ENCODE data around the gene TRAF1.
A peak's percentile ranks its signal among the peaks of the same experiment; 100 is the strongest.

The TRAF1 gene

DNA sequence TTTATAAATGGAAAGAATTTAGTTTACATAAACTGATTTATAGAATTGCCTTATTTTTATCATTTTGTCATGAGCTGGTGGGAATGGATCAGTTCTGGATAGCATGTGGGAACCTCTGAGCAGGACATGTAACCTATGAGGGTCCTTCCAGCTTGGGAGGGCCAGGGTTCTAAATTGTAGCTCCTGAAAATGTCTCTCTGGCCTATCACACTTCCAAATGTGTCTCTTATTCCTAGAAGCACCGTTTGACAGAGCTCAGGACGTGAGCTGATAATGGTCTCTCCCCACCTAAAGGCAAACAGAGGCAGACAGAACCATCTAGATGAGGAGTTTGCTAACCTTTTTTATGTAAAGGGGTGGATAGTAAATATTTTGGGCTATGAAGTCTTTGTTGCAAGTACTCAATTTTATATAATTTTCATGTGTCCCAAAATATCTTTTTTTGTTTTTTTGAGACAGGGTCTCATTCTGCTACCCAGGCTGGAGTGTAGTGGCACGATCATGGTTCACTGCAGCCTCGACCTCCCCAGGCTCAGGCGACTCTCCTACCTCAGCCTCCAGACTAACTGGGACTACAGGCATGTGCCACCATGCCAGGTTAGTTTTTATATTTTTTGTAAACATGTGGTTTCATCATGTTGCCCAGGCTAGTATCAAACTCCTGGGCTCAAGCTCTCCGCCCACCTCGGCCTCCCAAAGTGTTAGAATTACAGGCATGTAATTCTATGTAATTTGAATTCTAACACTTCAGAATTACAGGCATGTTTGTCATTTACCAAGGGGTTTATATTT is 4.0 kb downstream of the TRAF1 start:
- no peak for DNase-seq

DNA sequence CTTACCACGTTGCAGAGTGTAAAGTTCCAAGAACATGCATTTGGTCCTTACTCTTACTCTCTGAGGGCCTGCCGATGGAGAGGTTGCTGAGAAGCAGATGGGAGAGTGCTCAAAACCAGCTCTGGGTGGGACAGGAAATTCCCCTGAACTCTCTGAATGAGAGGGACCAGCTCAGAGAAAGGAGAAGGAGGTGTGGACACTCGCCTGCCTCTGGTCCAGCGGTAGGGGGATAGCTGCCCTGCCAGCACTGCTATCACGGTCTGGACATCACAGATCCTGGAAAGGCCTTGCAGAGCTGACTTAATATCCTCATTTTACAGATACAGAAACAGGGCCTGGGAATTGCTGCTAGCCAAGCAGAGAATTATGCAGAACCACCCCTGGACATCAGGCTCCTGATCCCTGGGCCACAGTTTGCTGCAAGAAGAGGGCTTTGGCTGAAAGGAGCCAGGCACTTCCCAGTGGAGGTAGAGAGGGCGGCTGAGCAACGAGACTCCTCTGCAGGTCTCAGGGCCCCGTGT is 4.9 kb downstream of the TRAF1 start:
- no peak for DNase-seq

DNA sequence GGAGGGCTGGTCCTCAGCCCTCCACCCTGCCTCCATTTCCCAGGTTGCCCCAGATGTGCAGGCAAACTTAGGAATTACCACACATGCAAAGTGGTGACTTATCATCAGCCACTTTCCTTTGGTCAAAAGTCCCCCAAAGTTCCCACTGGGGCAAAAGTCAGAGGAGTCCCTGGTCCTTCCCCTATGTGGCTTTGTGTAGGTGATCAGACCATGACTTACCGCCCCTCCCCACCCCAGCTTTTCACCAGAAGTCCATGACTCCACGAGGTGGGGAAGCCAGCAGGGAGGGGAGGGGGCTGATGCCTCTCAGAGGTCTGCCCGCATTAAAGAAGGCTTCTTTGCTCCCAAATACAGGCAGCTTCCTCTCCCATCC is 5.8 kb downstream of the TRAF1 start:
- DNase-seq: no peak

DNA sequence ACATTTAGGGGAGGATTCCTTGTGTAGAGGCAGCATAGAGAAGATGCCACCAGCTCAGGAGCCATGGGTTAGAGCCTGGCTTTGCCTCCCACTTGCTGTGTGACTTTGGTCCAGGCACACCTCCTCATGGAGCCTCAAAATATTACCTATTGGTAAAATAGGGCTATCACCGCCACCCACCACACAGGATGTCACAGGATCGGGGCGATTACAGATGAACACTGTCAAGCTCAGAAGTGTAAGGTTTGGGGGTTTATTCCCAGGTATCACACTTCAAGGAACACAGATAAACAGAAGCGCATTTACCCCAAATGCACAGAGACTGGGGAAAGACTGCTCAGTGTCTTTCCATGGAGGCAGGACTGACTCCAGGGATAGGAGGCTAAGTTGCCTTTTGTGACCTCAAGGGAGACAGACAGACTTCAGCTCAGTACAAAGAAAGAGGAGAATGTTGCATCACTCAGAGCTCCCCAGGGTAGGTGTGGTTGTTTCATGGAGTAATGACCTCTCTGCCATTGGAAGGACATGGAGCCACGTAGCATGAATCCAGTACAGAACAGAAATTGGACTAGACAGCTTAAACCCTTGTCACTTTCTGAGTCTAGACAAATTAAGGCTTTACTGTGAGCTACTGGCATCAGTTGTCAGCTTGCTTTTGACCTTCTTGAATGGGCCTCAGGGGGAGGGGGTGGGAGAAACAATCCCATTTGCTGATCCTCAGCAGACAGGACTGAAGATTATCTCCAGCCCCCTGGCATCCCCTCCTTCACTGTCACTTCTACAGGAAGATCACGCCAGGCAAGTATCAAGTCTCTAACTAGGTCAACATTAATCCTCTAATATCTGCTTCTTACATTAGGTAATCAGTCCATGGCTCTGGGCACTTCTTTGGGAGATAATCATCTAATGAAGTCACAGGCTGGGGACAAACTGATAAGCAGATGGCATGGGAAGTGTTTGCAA is 6.5 kb downstream of the TRAF1 start:
- no peak for DNase-seq

DNA sequence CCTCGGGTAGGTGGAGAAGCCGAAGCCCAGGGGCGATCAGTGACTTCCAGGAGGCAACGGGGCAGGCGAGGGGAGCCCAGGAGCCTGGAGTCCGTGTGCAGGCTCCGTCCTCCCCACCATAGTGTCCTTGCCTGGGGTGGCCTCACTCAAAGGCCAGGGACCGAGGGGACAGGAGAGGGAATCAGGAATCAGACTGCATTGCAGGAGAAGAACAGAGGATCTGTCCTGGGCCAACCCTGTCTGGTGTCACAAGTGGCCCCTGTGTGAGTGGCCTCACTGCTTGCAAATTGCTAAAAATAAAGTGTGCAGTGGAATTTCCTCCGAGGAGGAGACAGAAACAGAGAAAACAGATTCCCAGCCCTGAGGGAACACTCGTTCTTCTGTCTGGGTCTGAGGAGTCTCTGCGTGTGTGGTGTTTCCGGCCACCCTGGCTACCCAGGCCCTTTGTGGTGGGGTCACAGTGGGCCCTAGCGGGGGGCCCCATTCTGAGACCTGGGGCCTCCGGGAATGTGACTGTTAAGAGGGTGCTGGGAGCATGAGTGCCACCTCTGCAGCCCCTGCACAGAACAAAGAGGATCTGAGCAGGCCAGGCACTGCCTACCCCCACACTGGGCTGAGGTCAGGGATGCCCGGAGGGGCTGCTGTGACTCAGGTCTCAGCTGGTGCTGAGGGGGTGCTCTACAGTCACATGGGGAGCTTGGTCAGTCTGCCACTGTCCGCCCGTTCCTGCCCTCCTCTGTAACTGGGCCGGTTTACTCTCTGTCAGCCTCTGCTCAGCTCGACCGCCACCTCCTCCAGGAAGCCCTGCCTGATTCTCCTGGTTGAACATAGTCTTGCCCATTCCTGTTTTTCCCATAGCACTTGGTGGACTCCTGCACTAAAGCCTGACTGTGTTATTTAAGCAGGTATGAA is 7.4 kb downstream of the TRAF1 start:
- DNase-seq: no peak

DNA sequence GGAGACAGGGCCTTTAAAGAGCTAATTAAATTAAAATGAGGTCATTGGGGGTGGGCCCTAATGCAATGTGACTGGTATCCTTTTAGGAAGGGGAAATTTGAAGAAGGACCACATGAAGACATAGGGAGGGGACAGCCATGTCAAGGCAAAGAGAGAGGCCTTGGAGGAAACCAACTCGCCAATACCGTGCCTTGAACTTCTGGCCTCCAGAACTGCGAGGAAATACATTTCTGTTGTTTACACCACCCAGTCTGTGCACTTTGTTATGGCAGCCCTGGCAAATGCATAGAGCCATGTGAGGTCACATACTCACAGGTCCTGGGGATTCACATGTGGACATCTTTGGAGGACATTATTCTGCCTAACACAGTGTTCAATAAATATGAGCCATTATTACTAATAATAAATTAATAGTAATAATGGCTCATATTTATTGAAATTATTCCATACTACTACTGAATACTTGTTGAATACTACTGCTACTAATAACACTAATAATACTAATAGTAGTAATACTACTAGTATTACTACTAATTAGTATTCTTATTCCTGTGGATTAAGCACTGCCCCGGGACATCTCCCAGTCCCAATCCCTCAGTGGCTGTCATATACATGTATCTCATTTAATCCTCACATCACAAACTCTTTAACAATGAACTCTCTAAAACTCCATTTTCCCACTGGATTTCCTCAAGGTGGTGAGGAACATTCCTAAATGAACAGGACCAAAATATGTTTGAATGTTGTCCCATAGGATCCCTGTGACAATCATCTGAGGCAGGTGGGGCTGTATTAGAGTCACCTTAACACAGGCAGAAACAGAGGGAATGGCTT is 8.4 kb downstream of the TRAF1 start:
- no peak for DNase-seq

DNA sequence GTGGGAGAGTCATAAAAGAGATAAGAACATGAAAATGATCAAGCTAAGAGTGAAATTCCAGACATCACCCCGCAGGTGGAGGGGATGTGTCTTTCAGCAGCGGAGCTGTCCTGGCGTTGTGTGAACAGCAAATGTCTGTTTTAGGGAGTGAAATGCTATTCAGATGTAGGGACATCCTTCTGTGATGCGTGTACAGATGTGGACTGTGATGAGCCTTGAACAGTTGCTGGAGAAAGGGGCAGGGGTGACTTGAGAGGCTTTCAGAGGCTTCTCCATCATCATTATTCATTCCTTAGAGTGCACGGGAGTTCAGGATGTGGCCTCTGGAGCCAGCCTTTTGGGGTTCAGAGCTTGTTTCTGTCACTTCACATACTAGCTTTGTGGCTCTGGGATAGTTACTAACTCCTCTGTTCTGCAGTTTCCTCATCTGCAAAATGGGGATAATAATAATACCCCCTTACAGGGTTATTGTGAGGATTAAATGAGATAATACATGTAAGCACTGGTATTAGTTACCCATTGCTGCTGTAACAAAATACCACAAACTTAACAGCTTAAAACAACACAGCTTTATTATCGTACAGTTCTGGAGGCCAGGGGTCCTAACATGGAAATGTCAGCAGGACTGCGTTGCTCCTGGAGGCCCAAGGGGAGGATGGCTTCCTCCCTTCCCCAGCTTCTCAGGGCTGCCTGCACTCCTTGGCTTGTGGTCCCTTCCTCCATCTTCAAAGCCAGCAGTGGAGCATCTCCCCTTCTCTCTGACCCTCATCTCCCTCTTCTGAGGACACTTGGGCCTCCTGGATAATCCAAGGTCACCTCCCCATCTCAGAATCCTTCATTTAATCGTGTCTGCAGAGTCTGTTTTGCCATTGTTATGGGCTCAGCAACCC is 9.4 kb downstream of the TRAF1 start:
- no peak for DNase-seq

DNA sequence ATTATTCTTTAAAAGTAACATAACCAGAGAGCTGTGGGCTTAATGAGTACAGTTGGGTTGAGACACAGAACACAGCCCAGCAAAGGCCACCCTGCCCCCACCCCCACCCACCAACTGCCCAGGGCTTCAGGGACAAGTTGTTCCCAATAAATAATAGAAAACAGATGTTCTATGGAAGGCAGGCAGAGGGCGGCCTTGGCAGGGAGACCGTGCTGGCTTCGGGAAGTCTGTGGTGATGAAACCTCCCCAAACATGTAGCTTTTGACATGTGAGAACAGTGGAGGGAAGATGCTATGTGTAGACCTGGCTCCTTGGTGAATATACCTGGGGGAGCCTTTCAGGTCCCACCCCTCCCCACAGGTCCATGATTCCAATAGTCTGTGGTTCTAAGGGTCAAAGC is 10.0 kb downstream of the TRAF1 start:
- DNase-seq: no peak

DNA sequence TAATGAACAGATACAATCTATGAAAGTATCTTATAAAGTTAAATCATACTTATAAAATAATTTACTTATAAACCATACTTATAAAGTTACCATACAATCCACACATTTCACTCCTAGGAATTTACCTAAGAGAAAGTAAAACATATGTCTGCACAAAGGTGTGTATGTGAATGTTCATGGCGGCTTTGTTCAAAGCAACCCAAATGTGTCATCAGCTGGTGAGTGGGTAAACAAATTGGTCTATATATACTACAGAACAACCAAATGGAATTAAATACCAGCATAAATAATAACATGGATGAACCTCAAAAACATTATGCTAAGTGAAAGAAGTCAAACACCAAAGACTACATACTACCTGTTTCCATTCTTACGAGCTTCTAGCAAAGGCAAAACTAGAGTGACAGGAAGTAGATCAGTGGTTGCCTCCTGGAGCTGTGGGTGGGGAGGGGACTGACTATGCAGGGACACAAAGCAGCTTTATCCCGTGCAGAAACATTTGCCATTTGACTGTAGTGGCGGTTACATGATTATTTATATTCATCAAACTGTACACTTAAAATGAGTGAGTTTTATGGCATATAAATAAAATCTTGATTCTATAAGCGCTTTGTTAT is 10.6 kb downstream of the TRAF1 start:
- DNase-seq: peak; percentile 65

DNA sequence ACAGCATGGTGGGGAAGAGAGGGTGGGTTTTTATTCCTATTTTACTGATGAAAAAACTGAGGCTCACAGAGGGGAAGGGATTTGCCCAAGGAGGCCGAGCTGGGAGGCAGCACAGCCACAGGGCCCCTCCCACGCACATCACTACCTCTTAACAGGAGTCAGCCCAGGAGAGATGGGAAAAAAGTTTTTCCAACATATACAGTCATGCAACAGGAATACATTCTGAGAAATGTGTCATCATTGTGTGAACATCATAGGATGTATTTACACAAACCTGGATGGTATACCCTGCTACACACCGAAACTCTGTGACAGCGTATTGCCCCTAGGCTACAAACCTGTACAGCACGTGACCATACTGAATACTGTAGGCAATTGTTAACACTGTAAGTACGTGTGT is 11.6 kb downstream of the TRAF1 start:
- no peak for DNase-seq

DNA sequence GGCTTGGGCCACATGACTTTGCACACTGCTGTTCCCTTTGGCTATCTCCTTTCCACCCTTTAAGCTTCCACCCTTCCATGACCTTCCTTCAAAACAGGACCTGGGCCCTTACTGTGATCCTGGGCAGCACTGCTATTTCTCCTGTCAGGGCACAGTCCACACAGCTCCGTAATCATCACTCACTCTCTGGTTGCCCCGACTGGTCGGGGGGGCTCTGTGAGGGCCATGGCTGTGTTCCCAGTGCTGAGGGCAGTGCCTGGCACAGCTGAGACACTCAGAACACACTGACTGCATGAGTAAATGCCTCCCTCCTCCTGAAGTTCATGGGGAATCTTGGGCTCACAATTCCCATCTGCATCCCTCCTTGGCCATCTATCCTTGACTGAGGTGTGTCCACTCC is 12.2 kb downstream of the TRAF1 start:
- DNase-seq: no peak

DNA sequence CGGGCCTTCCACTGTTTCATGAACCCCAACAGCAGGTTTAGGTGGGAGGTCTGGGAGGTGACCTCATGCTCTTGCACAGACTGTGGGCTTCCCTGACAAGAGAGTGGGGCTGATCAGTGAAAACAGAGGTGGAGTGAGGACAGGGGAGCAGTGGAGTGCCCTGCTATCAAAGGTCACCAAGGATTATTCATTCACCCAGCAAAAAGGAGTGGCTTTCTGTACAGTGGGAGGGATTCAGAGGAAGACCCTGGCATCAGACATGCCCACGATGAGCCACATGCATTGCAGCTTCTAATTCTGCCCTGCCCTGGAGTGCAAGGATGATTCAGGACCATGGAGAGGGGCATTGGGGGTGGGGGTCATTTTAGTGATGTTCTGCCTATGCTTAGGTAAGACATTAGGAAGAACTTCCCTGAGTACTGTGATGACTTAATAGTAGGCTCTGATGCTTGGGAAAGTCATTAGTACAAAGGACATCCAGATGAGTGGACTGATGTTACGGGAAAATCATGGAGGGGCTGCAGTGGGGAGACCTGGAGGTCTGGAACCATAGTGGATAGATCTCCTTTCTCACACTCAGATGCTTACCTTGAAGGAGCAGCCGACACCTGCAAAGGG is 12.8 kb downstream of the TRAF1 start:
- peak; percentile 38 for DNase-seq

DNA sequence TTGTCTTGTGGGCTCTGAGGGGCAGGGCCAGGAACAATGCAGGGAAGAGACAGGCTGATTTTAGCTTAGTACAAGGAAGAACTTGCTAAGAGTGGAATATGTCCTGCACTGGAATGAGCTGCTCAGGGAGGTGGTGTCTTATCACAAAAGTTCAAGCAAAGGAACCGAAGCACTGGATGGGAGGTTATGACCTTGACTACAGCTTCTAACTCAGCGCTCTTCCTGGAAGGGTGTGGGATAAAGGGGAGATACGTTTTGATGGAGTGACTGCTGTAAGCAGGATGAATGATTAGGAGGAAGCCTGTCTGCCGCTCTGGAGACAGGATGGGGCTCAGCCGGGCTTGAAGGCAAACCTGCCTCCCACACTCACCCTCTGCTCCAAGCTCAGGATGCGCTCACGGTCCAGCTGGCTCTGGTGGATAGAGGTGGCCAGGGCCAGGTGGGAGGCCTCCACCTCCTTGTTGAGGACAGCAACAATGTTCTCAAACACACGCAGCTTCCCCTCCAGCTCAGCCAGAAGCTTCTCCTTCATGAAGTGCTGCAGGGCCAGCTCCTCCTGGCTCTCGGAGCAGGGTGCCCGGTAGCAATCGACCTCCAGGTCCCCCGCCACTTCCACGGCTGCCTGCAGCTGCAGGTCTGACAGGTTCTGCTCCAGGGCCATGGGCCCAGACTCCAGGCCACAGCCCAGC is 13.5 kb downstream of the TRAF1 start:
- no peak for DNase-seq

DNA sequence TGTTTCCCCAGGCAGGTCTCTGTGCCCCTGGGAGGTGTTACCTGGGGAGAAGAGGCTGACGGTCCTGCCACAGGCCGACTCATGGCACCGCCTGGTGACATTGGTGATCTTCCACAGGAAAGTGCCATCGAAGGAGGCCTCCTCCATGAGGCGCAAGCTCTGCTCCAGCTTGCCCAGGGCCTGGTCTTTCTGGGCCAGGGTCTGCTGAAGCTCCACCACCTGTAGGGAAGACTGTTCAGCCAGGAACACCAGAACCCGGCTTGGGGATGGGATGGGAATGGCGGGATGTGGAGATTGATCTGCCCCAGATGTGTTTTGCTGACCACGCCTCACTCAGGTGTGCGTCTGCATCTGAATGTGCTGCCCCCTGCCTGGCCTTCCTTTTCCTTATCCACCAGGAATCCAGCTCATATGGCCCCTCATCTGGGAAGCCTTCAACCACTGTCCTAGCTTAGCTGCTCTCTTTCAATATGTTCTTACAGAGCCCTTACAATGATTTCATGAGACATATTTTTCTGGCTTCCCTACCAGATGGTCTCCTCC is 15.2 kb downstream of the TRAF1 start:
- no peak for DNase-seq

DNA sequence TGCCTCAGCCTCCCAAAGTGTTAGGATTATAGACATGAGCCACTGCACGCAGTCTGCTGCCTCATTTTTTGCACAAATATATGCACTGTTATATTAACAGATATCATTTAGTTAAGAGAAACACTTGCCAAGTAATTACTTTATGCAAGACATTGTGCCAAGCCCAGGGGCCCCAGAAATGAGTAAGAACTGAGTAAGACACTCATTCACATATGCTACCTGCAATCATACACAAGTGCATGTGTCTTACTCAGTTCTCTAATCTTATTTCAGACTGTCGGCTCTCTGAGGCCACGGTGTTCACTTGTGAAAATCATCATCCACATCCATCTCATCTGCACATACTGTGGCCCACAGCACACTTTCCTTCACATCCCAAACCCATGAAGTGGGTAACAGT is 16.0 kb downstream of the TRAF1 start:
- no peak for DNase-seq

DNA sequence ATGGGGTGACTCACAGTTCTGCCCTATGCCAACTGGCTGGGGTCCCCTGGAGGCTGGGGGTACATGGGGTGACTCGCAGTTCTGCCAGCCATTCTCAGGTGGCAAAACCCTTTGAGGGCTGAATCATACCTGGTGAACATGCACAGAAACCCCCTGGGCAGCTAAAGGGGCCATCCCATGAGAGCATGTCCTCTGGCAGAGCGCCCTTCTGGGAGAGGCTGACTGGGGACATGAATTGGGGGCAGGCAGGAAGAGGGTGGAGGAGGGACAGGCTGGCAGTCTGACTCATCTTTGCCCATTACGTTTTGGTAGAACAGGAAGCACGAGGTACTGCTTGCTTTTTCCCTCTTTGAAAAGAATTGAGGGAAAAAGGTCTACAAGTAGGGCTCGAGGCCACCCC is 16.7 kb downstream of the TRAF1 start:
- no peak for DNase-seq

DNA sequence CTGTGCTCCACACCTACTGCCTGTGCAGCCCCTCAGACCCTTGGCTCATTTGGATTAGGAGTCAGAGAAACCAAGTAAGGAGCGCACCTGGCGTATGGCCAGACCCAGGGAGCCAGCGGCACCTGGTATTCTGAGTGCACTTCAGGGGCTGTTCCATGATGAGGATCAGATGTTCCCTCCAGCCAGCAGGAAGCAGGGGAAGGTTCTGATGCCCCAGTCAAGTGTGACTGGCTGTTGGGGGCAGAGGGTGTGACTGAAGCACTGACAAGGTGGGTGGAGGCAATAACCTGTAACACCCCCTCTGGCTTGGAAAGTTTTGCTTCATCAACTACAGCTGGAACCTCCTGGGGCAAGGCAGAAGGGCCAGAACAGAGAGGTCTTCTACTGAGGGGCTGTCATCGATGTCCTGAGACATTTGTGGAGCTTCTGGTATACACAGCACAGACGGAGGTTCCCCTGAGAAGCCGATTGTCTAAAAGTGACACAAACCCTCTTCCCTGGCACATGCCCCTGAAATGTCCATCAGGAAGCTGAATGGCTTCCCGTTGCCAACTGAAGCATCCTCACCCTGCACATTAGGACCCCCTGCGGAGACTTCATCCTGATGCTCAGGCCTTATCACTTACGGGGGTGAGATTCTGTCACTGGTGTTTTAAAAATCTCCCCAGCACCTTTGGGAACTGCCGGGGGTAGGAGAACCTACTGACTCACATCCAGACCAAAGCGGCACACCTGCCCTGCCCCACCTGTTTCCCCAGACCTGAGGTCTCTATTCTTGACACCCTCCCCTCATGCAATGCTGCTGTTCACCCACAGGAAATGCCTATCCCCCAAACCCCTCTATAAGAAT is 21.1 kb downstream of the TRAF1 start:
- DNase-seq: no peak

DNA sequence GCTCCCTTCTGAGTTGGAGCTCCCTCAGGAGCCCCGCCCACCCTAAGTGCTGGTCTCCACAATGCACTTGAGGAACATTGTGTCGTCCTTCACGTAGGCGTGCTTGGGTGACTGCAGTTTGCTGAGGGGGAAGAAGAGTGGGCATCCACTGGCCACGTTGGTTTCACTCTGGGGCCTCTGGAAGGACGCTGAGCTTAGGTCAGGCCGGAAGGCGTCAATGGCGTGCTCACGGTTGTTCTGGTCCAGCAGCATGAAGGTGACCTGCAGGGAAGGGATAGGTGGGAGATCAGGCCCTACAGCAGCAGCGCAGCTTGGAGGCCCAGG is 21.7 kb downstream of the TRAF1 start:
- no peak for DNase-seq
